CD1c-positive myeloid dendritic cell (primary cell): ENCODE data around the gene PGPEP1.

Experiments
- DNase-seq: peaks from one replicate; pipeline ENCODE4 v3.0.0-alpha.2; 2016; ENCODE audit errors: extremely low spot score

Gene PGPEP1

DNA sequence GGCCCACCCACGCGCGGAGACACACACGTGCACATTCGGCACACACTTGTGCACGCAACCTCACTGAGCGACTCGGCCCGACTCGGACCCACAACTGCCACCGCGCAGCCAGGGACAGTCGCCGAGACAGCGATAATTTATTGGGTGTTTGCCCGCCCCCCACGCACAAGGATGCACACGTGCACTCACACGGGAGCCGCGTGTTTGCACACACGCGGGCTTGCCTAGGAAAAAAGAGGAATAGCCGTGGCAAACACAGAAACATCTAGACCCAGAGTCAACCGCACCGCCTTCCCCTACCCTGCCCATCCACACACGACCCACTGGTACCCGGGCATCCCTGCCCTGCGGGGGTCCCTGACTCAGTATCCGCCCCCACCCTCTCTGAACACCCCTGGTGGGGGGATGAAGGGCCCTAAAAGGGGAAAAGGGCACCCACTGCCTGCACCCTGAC is 77.7 kb downstream of the PGPEP1 start:
- DNase-seq, result peak; percentile 86

DNA sequence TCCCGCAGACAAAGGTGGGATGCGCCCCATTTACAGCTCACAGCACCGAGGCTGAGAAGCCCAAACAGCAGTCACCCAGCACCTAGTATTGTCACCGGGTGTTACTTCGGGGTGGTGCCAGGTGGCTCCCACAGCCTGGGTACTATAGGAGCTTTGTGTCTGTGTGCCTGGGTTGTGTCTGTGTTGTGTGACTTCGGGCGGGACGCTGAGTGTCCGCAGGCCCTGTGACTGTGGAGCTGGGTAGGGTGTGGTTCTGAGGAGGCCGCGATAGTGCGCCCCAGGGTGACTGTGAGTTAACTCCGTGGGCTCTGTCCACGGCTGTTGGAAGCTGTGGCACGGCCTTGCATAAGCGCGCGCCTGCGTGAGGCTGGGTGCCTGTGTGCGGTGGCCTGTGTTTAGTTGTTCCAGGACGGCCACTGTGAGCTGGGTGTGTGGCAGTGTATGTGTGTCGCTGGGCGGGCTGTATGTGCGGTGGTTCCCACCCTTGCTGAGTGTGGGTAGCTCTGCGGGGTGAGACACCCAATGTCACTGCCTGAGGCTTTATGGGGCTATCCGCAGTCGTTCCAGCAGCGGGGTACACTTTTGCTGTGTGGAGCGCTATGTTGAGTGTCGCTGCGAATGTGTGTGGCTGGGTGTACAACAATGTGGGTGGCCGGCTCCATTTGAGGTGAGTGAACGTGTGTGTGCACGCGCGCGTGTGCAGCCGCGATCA is 78.2 kb downstream of the PGPEP1 start:
- peak; percentile 56 for DNase-seq

DNA sequence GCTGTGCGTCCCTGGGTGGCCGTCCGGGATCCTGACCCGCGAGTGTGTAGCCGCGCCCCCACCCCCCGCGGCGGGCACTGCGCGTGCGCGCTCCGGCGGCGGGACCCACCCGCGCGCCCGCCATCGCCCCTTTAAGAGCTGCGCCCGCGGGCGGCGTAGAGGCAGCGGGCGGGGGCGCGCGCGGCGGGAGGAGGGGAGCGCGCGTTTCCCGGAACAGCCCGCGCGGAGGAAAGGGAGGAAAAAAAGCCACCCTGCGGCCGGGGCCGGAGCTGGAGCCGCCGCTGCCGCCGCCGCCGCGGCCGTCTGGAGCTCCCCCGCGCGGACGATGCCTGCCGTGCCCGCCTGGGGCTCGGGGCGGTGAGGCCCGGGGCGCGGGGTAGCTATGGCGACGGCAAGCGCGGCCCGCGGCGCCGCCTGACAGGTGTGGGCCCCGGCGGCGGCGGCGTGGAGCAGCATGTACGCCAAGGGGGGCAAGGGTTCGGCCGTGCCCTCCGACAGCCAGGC is 78.8 kb downstream of the PGPEP1 start, which contains the start of gene SSBP4:
Gene SSBP4 (plus strand): TSS at position 204 of the 504 bp plus-strand sequence. CDS start 251 bp downstream, at position 455.
- DNase-seq, result peak; percentile 83
